ENCODE data around the gene OGFOD1. TPM values are rescaled to one million over a fixed set of nuclear protein-coding genes. Genes with fewer than 3 reads are reported as not detected.

Gene OGFOD1
- total RNA-seq, 1 experiment from 2014 or later: 35.8 TPM

GRCh38 chr16:56520251-56520577 is 68.9 kb downstream of the OGFOD1 start:
- DNase-seq (ENCODE audit: low read depth, low spot score) (no peak), ATAC-seq (peak; percentile 69)
- in situ Hi-C loops (cut with HindIII; ENCODE audit: low pct_unique_long_range_greater_than_20kb, low sequenced_read_pairs): no loop called here
- Histone ChIP-seq H3K4me1 (ENCODE audit: control insufficient read depth, insufficient read depth, low read length) (peaks cover 27% of the 10 kb centered on the region), H3K27ac (ENCODE audit: low read length) (peak overlapping the region; percentile 90), H3K36me3 (ENCODE audit: control insufficient read depth, insufficient read depth, low read length) (no peaks in the 10 kb centered on the region; the same call in 1 of the 2 replicates), H3K27me3 (ENCODE audit: control insufficient read depth, insufficient read depth, low read length) (no peaks in the 10 kb centered on the region), H3K4me3 (ENCODE audit: low read depth in 2 of 2, low read length in 2 of 2) (peak overlapping the region; percentile 76 to 78), H3K9me3 (ENCODE audit: control insufficient read depth, insufficient read depth, low read depth, low read length) (no peaks in the 10 kb centered on the region)
- TF ChIP-seq TCF7L2 (IDR thresholded peaks at IDR 0.05; ENCODE audit: low read depth, low read length): no peak
- TF ChIP-seq CTCF (IDR thresholded peaks at IDR 0.05): no peak
- no peak for TF ChIP-seq SIN3A (IDR thresholded peaks at IDR 0.05; ENCODE audit: borderline replicate concordance, insufficient read depth, low read depth, low read length)
- TF ChIP-seq POLR2AphosphoS5 (IDR thresholded peaks at IDR 0.05; ENCODE audit: low read depth, low read length): no peak
- TF ChIP-seq REST (IDR thresholded peaks at IDR 0.05; ENCODE audit: insufficient read depth in 1 of 2, low read depth in 2 of 2, low read length in 1 of 2): no peak
- intact Hi-C loops (cut with micrococcal nuclease; ENCODE audit: unreplicated experiment): no loop called here
- POLR2A ChIA-PET: no interaction called here
- BruUV-seq (replicated peaks): no TSS peak
- CTCF ChIA-PET: no interaction called here

GRCh38 chr16:56525236-56525635 is 73.9 kb downstream of the OGFOD1 start:
- Histone ChIP-seq H3K4me3 (ENCODE audit: low read depth in 2 of 2, low read length in 2 of 2) (no peak overlapping the region), H3K9me3 (ENCODE audit: control insufficient read depth, insufficient read depth, low read depth, low read length) (no peaks in the 10 kb centered on the region), H3K27me3 (ENCODE audit: control insufficient read depth, insufficient read depth, low read length) (no peaks in the 10 kb centered on the region), H3K27ac (ENCODE audit: low read length) (no peak overlapping the region), H3K36me3 (ENCODE audit: control insufficient read depth, insufficient read depth, low read length) (no peaks in the 10 kb centered on the region), H3K4me1 (ENCODE audit: control insufficient read depth, insufficient read depth, low read length) (peaks cover 4% of the 10 kb centered on the region; the same call in 1 of the 2 replicates)
- ChIA-PET POLR2A (no interaction called here), CTCF (no interaction called here)
- in situ Hi-C loops (cut with HindIII; ENCODE audit: low pct_unique_long_range_greater_than_20kb, low sequenced_read_pairs): no loop called here
- TF ChIP-seq CTCF (IDR thresholded peaks at IDR 0.05) (no peak), REST (IDR thresholded peaks at IDR 0.05; ENCODE audit: insufficient read depth in 1 of 2, low read depth in 2 of 2, low read length in 1 of 2) (no peak), TCF7L2 (IDR thresholded peaks at IDR 0.05; ENCODE audit: low read depth, low read length) (no peak), POLR2AphosphoS5 (IDR thresholded peaks at IDR 0.05; ENCODE audit: low read depth, low read length) (no peak), SIN3A (IDR thresholded peaks at IDR 0.05; ENCODE audit: borderline replicate concordance, insufficient read depth, low read depth, low read length) (no peak)
- DNase-seq (ENCODE audit: low read depth, low spot score): no peak
- intact Hi-C loops (cut with micrococcal nuclease; ENCODE audit: unreplicated experiment): no loop called here
- no TSS peak for BruUV-seq (replicated peaks)
- no peak for ATAC-seq

Other genes with a start within 250 kb of the OGFOD1 start
- gene AMFR, start 26.0 kb upstream of the OGFOD1 start, total RNA-seq (2021; ENCODE audit: unreplicated experiment): 89.6 TPM
- 97.6 TPM for gene NUDT21, start 222 bp upstream of the OGFOD1 start, total RNA-seq (2021; ENCODE audit: unreplicated experiment)
- gene BBS2, start 68.5 kb downstream of the OGFOD1 start, total RNA-seq (2021; ENCODE audit: unreplicated experiment): 24.0 TPM
- not detected for gene MT4, start 113.5 kb downstream of the OGFOD1 start, total RNA-seq (2021; ENCODE audit: unreplicated experiment)
- gene MT3, start 138.0 kb downstream of the OGFOD1 start, total RNA-seq (2021; ENCODE audit: unreplicated experiment): not detected
- gene MT2A, start 157.0 kb downstream of the OGFOD1 start, total RNA-seq (2021; ENCODE audit: unreplicated experiment): 673 TPM
- 170 TPM for gene MT1E, start 174.2 kb downstream of the OGFOD1 start, total RNA-seq (2021; ENCODE audit: unreplicated experiment)
- gene MT1M, start 181.1 kb downstream of the OGFOD1 start, total RNA-seq (2021; ENCODE audit: unreplicated experiment): 1.8 TPM
- gene MT1A, start 187.1 kb downstream of the OGFOD1 start, total RNA-seq (2021; ENCODE audit: unreplicated experiment): 52.1 TPM
- not detected for gene MT1B, start 200.3 kb downstream of the OGFOD1 start, total RNA-seq (2021; ENCODE audit: unreplicated experiment)
- 2.1 TPM for gene MT1F, start 206.4 kb downstream of the OGFOD1 start, total RNA-seq (2021; ENCODE audit: unreplicated experiment)
- gene MT1G, start 216.5 kb downstream of the OGFOD1 start, total RNA-seq (2021; ENCODE audit: unreplicated experiment): 2.2 TPM
- not detected for gene MT1H, start 218.3 kb downstream of the OGFOD1 start, total RNA-seq (2021; ENCODE audit: unreplicated experiment)
- 25.9 TPM for gene MT1X, start 230.9 kb downstream of the OGFOD1 start, total RNA-seq (2021; ENCODE audit: unreplicated experiment)